Measurements from ENCODE around the gene LRRC45.

Gene LRRC45

GRCh38 chr17:82063424-82064415, 40.6 kb downstream of the LRRC45 start:
- no peak overlapping the region for H3K27ac ChIP-seq (replicated peaks; ENCODE audit: low read length)
- no peak overlapping the region for H2AK5ac ChIP-seq (ENCODE audit: low read depth, low read length)
- H4K8ac ChIP-seq (ENCODE audit: low read depth, low read length) = peak overlapping the region; percentile 17
- no peak overlapping the region for H3K9ac ChIP-seq (ENCODE audit: low read depth, low read length, poor library complexity)
- H2BK5ac ChIP-seq (ENCODE audit: low read length) = no peak overlapping the region
- H3K4me2 ChIP-seq (ENCODE audit: insufficient read depth, low read length, poor library complexity, severe bottlenecking) = no peak overlapping the region
- H2BK120ac ChIP-seq (ENCODE audit: low read depth, low read length) = no peak overlapping the region
- DNase-seq (ENCODE audit: low spot score) = no peak
- H2BK15ac ChIP-seq (ENCODE audit: low read length) = no peak overlapping the region
- no peak overlapping the region for H3K23ac ChIP-seq (ENCODE audit: low read depth, low read length, poor library complexity)
- no CpG with 5 or more reads among the region's 20 CpGs for WGBS, 2 donors (ENCODE audit: extremely low coverage in 2 of 2, insufficient read length in 2 of 2, insufficient replicate concordance in 1 of 2)
- H3K9me3 ChIP-seq (replicated peaks in 1 of 2; ENCODE audit: control insufficient read depth in 2 of 2, insufficient read depth in 1 of 2, low read depth in 1 of 2, low read length in 2 of 2) = no peaks in the 10 kb centered on the region
- no peak overlapping the region for H3K14ac ChIP-seq (ENCODE audit: low read length)
- H2AFZ ChIP-seq (ENCODE audit: low read length) = no peak overlapping the region
- no peak overlapping the region for H3K4ac ChIP-seq (ENCODE audit: low read length)
- no peak overlapping the region for H4K91ac ChIP-seq (ENCODE audit: low read depth, low read length, poor library complexity)
- H3K27me3 ChIP-seq (ENCODE audit: control insufficient read depth in 3 of 3, insufficient read depth in 3 of 3, low read depth in 1 of 3, low read length in 3 of 3) = no peaks in the 10 kb centered on the region
- H3K4me1 ChIP-seq (ENCODE audit: control insufficient read depth in 2 of 2, insufficient read depth in 1 of 2, low read depth in 1 of 2, low read length in 2 of 2) = peaks cover 7 to 8% of the 10 kb centered on the region in 2 donors
- H3K18ac ChIP-seq (ENCODE audit: low read length) = no peak overlapping the region
- H2BK12ac ChIP-seq (ENCODE audit: low read length) = no peak overlapping the region
- H3K79me1 ChIP-seq (ENCODE audit: low read depth, low read length) = peaks cover 10% of the 10 kb centered on the region
- H3K36me3 ChIP-seq (replicated peaks in 1 of 2; ENCODE audit: control insufficient read depth in 2 of 2, insufficient read depth in 2 of 2, low read length in 2 of 2) = peaks cover 35 to 53% of the 10 kb centered on the region in 2 donors
- peak overlapping the region in 1 of 2 donors; percentile 64 for H3K4me3 ChIP-seq (ENCODE audit: low read length in 2 of 2)

GRCh38 chr17:82064433-82065192, 41.5 kb downstream of the LRRC45 start:
- H3K14ac ChIP-seq (ENCODE audit: low read length) = peak overlapping the region; percentile 38
- H4K8ac ChIP-seq (ENCODE audit: low read depth, low read length) = no peak overlapping the region
- peaks cover 31 to 44% of the 10 kb centered on the region in 2 donors for H3K36me3 ChIP-seq (replicated peaks in 1 of 2; ENCODE audit: control insufficient read depth in 2 of 2, insufficient read depth in 2 of 2, low read length in 2 of 2)
- peak overlapping the region; percentile 90 for H3K9ac ChIP-seq (ENCODE audit: low read depth, low read length, poor library complexity)
- peak overlapping the region; percentile 73 for H3K23ac ChIP-seq (ENCODE audit: low read depth, low read length, poor library complexity)
- H2BK5ac ChIP-seq (ENCODE audit: low read length) = no peak overlapping the region
- WGBS, 2 donors (ENCODE audit: extremely low coverage in 2 of 2, insufficient read length in 2 of 2, insufficient replicate concordance in 1 of 2) = no CpG with 5 or more reads among the region's 36 CpGs
- H2AK5ac ChIP-seq (ENCODE audit: low read depth, low read length) = peak overlapping the region; percentile 97
- peak overlapping the region; percentile 97 for H3K4me2 ChIP-seq (ENCODE audit: insufficient read depth, low read length, poor library complexity, severe bottlenecking)
- no peak overlapping the region for H3K27ac ChIP-seq (replicated peaks; ENCODE audit: low read length)
- H2BK120ac ChIP-seq (ENCODE audit: low read depth, low read length) = no peak overlapping the region
- H2BK15ac ChIP-seq (ENCODE audit: low read length) = no peak overlapping the region
- peak overlapping the region; percentile 28 for H3K18ac ChIP-seq (ENCODE audit: low read length)
- no peaks in the 10 kb centered on the region for H3K27me3 ChIP-seq (ENCODE audit: control insufficient read depth in 3 of 3, insufficient read depth in 3 of 3, low read depth in 1 of 3, low read length in 3 of 3)
- peaks cover 10% of the 10 kb centered on the region for H3K79me1 ChIP-seq (ENCODE audit: low read depth, low read length)
- H2BK12ac ChIP-seq (ENCODE audit: low read length) = peak overlapping the region; percentile 10
- no peak overlapping the region for H2AFZ ChIP-seq (ENCODE audit: low read length)
- H3K4ac ChIP-seq (ENCODE audit: low read length) = no peak overlapping the region
- no peak overlapping the region for H4K91ac ChIP-seq (ENCODE audit: low read depth, low read length, poor library complexity)
- H3K4me1 ChIP-seq (ENCODE audit: control insufficient read depth in 2 of 2, insufficient read depth in 1 of 2, low read depth in 1 of 2, low read length in 2 of 2) = peaks cover 7 to 8% of the 10 kb centered on the region in 2 donors
- no peak for DNase-seq (ENCODE audit: low spot score)
- peak overlapping the region; percentile 64 to 98 for H3K4me3 ChIP-seq (ENCODE audit: low read length in 2 of 2)
- no peaks in the 10 kb centered on the region for H3K9me3 ChIP-seq (replicated peaks in 1 of 2; ENCODE audit: control insufficient read depth in 2 of 2, insufficient read depth in 1 of 2, low read depth in 1 of 2, low read length in 2 of 2)

- Histone ChIP-seq H3K9ac (ENCODE audit: low read depth, low read length, poor library complexity) (peak overlapping the region; percentile 90), H2BK15ac (ENCODE audit: low read length) (no peak overlapping the region), H3K23ac (ENCODE audit: low read depth, low read length, poor library complexity) (peak overlapping the region; percentile 73), H2BK5ac (ENCODE audit: low read length) (no peak overlapping the region), H2AFZ (ENCODE audit: low read length) (peak overlapping the region; percentile 73), H3K4me2 (ENCODE audit: insufficient read depth, low read length, poor library complexity, severe bottlenecking) (peak overlapping the region; percentile 97), H3K27ac (replicated peaks; ENCODE audit: low read length) (no peak overlapping the region), H3K4me1 (ENCODE audit: control insufficient read depth in 2 of 2, insufficient read depth in 1 of 2, low read depth in 1 of 2, low read length in 2 of 2) (peaks cover 7 to 8% of the 10 kb centered on the region in 2 donors), H3K79me1 (ENCODE audit: low read depth, low read length) (peaks cover 10% of the 10 kb centered on the region), H3K4ac (ENCODE audit: low read length) (no peak overlapping the region), H2AK5ac (ENCODE audit: low read depth, low read length) (peak overlapping the region; percentile 97), H4K8ac (ENCODE audit: low read depth, low read length) (peak overlapping the region; percentile 65), H3K18ac (ENCODE audit: low read length) (peak overlapping the region; percentile 87), H3K9me3 (replicated peaks in 1 of 2; ENCODE audit: control insufficient read depth in 2 of 2, insufficient read depth in 1 of 2, low read depth in 1 of 2, low read length in 2 of 2) (no peaks in the 10 kb centered on the region), H3K4me3 (ENCODE audit: low read length in 2 of 2) (peak overlapping the region; percentile 64 to 98), H2BK12ac (ENCODE audit: low read length) (no peak overlapping the region), H4K91ac (ENCODE audit: low read depth, low read length, poor library complexity) (no peak overlapping the region), H2BK120ac (ENCODE audit: low read depth, low read length) (no peak overlapping the region), H3K27me3 (ENCODE audit: control insufficient read depth in 3 of 3, insufficient read depth in 3 of 3, low read depth in 1 of 3, low read length in 3 of 3) (no peaks in the 10 kb centered on the region), H3K14ac (ENCODE audit: low read length) (peak overlapping the region; percentile 38), H3K36me3 (replicated peaks in 1 of 2; ENCODE audit: control insufficient read depth in 2 of 2, insufficient read depth in 2 of 2, low read length in 2 of 2) (peaks cover 31 to 38% of the 10 kb centered on the region in 2 donors)
- DNase-seq (ENCODE audit: low spot score) = no peak
- WGBS, 2 donors (ENCODE audit: extremely low coverage in 2 of 2, insufficient read length in 2 of 2, insufficient replicate concordance in 1 of 2) = no CpG with 5 or more reads among the region's 47 CpGs
Observed at GRCh38 chr17:82065193-82065637, 42.1 kb downstream of the LRRC45 start.
